ENCODE measurements around the gene OR7C2. TPM values are rescaled to one million over a fixed set of nuclear protein-coding genes. Genes with fewer than 3 reads are reported as not detected.

Gene OR7C2
- polyA plus RNA-seq, 1 donor (not counting 4 experiments of a cell fraction or from before 2014, with no cell fraction given), result not detected

GRCh38 chr19:14971474-14971873 is 30.2 kb downstream of the OR7C2 start:
- H3K9me1 ChIP-seq (ENCODE audit: control insufficient read depth, extremely low read depth, insufficient read depth, low read length), result no peaks in the 10 kb centered on the region
- TF ChIP-seq, protein P1, sequence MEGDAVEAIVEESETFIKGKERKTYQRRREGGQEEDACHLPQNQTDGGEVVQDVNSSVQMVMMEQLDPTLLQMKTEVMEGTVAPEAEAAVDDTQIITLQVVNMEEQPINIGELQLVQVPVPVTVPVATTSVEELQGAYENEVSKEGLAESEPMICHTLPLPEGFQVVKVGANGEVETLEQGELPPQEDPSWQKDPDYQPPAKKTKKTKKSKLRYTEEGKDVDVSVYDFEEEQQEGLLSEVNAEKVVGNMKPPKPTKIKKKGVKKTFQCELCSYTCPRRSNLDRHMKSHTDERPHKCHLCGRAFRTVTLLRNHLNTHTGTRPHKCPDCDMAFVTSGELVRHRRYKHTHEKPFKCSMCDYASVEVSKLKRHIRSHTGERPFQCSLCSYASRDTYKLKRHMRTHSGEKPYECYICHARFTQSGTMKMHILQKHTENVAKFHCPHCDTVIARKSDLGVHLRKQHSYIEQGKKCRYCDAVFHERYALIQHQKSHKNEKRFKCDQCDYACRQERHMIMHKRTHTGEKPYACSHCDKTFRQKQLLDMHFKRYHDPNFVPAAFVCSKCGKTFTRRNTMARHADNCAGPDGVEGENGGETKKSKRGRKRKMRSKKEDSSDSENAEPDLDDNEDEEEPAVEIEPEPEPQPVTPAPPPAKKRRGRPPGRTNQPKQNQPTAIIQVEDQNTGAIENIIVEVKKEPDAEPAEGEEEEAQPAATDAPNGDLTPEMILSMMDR (optimal IDR thresholded peaks at IDR 0.05 in 1 of 3, IDR thresholded peaks at IDR 0.05 in 1 of 3, conservative IDR thresholded peaks at IDR 0.05 in 1 of 3; ENCODE audit: extremely low read depth in 1 of 3, insufficient read depth in 2 of 3, low read length in 3 of 3), result no peak
- TF ChIP-seq EZH2 (IDR thresholded peaks at IDR 0.05; ENCODE audit: low read length), result no peak
- dilution Hi-C loops (cut with MboI; ENCODE audit: extremely low pct_ligation_motif_present, low sequenced_read_pairs), result no loop called here
- H3K4me1 ChIP-seq (ENCODE audit: control insufficient read depth, extremely low read depth, insufficient read depth, low read length), result no peaks in the 10 kb centered on the region
- H3K4me3 ChIP-seq (ENCODE audit: control insufficient read depth in 2 of 3, extremely low read depth in 1 of 3, insufficient read depth in 2 of 3, low read depth in 1 of 3, low read length in 3 of 3), result no peak overlapping the region
- H3K27me3 ChIP-seq (ENCODE audit: control insufficient read depth, extremely low read depth, insufficient read depth, low read length), result no peaks in the 10 kb centered on the region
- no peaks in the 10 kb centered on the region for H3K9me3 ChIP-seq (ENCODE audit: control insufficient read depth, low read depth, low read length)
- FAIRE-seq (no peak), DNase-seq (ENCODE audit: low read depth, low spot score) (no peak)
- no peaks in the 10 kb centered on the region for H4K20me1 ChIP-seq (ENCODE audit: control insufficient read depth, extremely low read depth, insufficient read depth, low read length)
- H3K4me2 ChIP-seq (ENCODE audit: control insufficient read depth, extremely low read depth, insufficient read depth, low read depth, low read length), result no peak overlapping the region
- H3K79me2 ChIP-seq (ENCODE audit: control insufficient read depth, insufficient read depth, low read length), result no peaks in the 10 kb centered on the region
- no peak overlapping the region for H3K9ac ChIP-seq (ENCODE audit: control insufficient read depth, extremely low read depth, insufficient read depth, low read length)
- H2AFZ ChIP-seq (ENCODE audit: control insufficient read depth, low read length), result no peak overlapping the region
- no peaks in the 10 kb centered on the region for H3K36me3 ChIP-seq (ENCODE audit: control insufficient read depth in 2 of 2, extremely low read depth in 1 of 2, insufficient read depth in 2 of 2, low read length in 2 of 2)
- no peak overlapping the region for H3K27ac ChIP-seq (ENCODE audit: control insufficient read depth, insufficient read depth, low read length)

DNA sequence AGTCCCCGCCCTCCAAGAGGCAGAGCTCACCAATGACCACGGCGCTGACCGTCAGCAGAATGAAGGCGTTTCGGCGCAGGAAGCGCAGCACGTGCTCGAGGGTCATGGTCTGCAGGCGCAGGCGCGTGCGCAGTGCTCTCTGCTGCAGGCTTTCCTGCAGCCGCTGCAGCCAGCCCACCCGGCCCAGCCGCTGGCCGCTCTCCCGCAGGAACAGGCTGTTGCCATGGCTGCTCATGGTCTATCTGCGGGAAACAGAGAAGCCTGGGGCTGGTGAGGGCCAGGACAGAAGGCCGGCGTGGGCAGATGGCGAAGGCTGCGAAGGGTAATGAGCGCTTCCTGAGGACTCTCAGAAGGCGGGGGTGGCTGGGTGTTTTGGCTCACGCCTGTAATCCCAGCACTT is 31.4 kb downstream of the OR7C2 start:
- no peak overlapping the region for H3K4me3 ChIP-seq (ENCODE audit: control insufficient read depth in 2 of 3, extremely low read depth in 1 of 3, insufficient read depth in 2 of 3, low read depth in 1 of 3, low read length in 3 of 3)
- H3K36me3 ChIP-seq (ENCODE audit: control insufficient read depth in 2 of 2, extremely low read depth in 1 of 2, insufficient read depth in 2 of 2, low read length in 2 of 2), result no peaks in the 10 kb centered on the region
- TF ChIP-seq, protein P1 (optimal IDR thresholded peaks at IDR 0.05 in 1 of 3, IDR thresholded peaks at IDR 0.05 in 1 of 3, conservative IDR thresholded peaks at IDR 0.05 in 1 of 3; ENCODE audit: extremely low read depth in 1 of 3, insufficient read depth in 2 of 3, low read length in 3 of 3), result no peak
- no peak for TF ChIP-seq EZH2 (IDR thresholded peaks at IDR 0.05; ENCODE audit: low read length)
- no peaks in the 10 kb centered on the region for H4K20me1 ChIP-seq (ENCODE audit: control insufficient read depth, extremely low read depth, insufficient read depth, low read length)
- H3K79me2 ChIP-seq (ENCODE audit: control insufficient read depth, insufficient read depth, low read length), result no peaks in the 10 kb centered on the region
- dilution Hi-C loops (cut with MboI; ENCODE audit: extremely low pct_ligation_motif_present, low sequenced_read_pairs), result no loop called here
- no peak overlapping the region for H3K9ac ChIP-seq (ENCODE audit: control insufficient read depth, extremely low read depth, insufficient read depth, low read length)
- H3K4me2 ChIP-seq (ENCODE audit: control insufficient read depth, extremely low read depth, insufficient read depth, low read depth, low read length), result no peak overlapping the region
- no peak for FAIRE-seq
- no peak overlapping the region for H3K27ac ChIP-seq (ENCODE audit: control insufficient read depth, insufficient read depth, low read length)
- no peaks in the 10 kb centered on the region for H3K4me1 ChIP-seq (ENCODE audit: control insufficient read depth, extremely low read depth, insufficient read depth, low read length)
- no peaks in the 10 kb centered on the region for H3K9me3 ChIP-seq (ENCODE audit: control insufficient read depth, low read depth, low read length)
- H3K27me3 ChIP-seq (ENCODE audit: control insufficient read depth, extremely low read depth, insufficient read depth, low read length), result no peaks in the 10 kb centered on the region
- no peaks in the 10 kb centered on the region for H3K9me1 ChIP-seq (ENCODE audit: control insufficient read depth, extremely low read depth, insufficient read depth, low read length)
- no peak for DNase-seq (ENCODE audit: low read depth, low spot score)
- no peak overlapping the region for H2AFZ ChIP-seq (ENCODE audit: control insufficient read depth, low read length)

Data from keratinocyte (primary cell).